ENCODE data around the gene NTHL1. TPM values are rescaled to one million over a fixed set of nuclear protein-coding genes. Genes with fewer than 3 reads are reported as not detected.

The NTHL1 gene
- total RNA-seq, 2 donors from 2014 or later = 10.3 to 17.7 TPM

GRCh38 chr16:2003827-2004641 is 43.6 kb downstream of the NTHL1 start:
- TF ChIP-seq CTCF (IDR thresholded peaks at IDR 0.05) = peak; percentile 74 to 98
- DNase-seq (ENCODE audit: low spot score) = peak; percentile 87
- Histone ChIP-seq H3K4me3 (peak overlapping the region in 1 of 2 donors; percentile 14), H3K27ac (peak overlapping the region in 1 of 2 donors; percentile 26), H3K9me3 (no peaks in the 10 kb centered on the region), H3K27me3 (no peaks in the 10 kb centered on the region), H3K4me1 (peaks cover 0 to 57% of the 10 kb centered on the region in 2 donors), H3K36me3 (peaks cover 41% of the 10 kb centered on the region)

GRCh38 chr16:2003231-2003826 is 44.3 kb downstream of the NTHL1 start:
- no peak for DNase-seq (ENCODE audit: low spot score)
- TF ChIP-seq CTCF (IDR thresholded peaks at IDR 0.05) = no peak
- Histone ChIP-seq H3K4me1 (peaks cover 0 to 50% of the 10 kb centered on the region in 2 donors), H3K36me3 (peaks cover 48% of the 10 kb centered on the region), H3K9me3 (no peaks in the 10 kb centered on the region), H3K4me3 (no peak overlapping the region), H3K27me3 (no peaks in the 10 kb centered on the region), H3K27ac (peak overlapping the region in 1 of 2 donors; percentile 26)

- TF ChIP-seq CTCF (IDR thresholded peaks at IDR 0.05) = no peak
- Histone ChIP-seq H3K9me3 (no peaks in the 10 kb centered on the region), H3K36me3 (peaks cover 54% of the 10 kb centered on the region), H3K4me3 (no peak overlapping the region), H3K4me1 (peaks cover 0 to 43% of the 10 kb centered on the region in 2 donors), H3K27ac (no peak overlapping the region), H3K27me3 (no peaks in the 10 kb centered on the region)
- no peak for DNase-seq (ENCODE audit: low spot score)
These were observed 45.0 kb downstream of the NTHL1 start for GRCh38 chr16:2002406-2003230.

- no peak for TF ChIP-seq CTCF (IDR thresholded peaks at IDR 0.05)
- Histone ChIP-seq H3K9me3 (no peaks in the 10 kb centered on the region), H3K4me3 (no peak overlapping the region), H3K36me3 (peaks cover 58% of the 10 kb centered on the region), H3K27ac (no peak overlapping the region), H3K27me3 (no peaks in the 10 kb centered on the region), H3K4me1 (peaks cover 0 to 34% of the 10 kb centered on the region in 2 donors)
- no peak for DNase-seq (ENCODE audit: low spot score)
These were observed 45.9 kb downstream of the NTHL1 start for GRCh38 chr16:2001456-2002355.

- H3K4me1 ChIP-seq = peaks cover 0 to 27% of the 10 kb centered on the region in 2 donors
- H3K9me3 ChIP-seq = no peaks in the 10 kb centered on the region
- H3K27ac ChIP-seq = no peak overlapping the region
- no peaks in the 10 kb centered on the region for H3K27me3 ChIP-seq
- TF ChIP-seq CTCF (IDR thresholded peaks at IDR 0.05) = no peak
- H3K36me3 ChIP-seq = peaks cover 58% of the 10 kb centered on the region
- no peak overlapping the region for H3K4me3 ChIP-seq
- no peak for DNase-seq (ENCODE audit: low spot score)
These were observed 46.6 kb downstream of the NTHL1 start for GRCh38 chr16:2001035-2001434.

All from right atrium auricular region (tissue), 2 donors.